Measurements from ENCODE around the gene ATP6V1B1.

ATP6V1B1 gene

DNA sequence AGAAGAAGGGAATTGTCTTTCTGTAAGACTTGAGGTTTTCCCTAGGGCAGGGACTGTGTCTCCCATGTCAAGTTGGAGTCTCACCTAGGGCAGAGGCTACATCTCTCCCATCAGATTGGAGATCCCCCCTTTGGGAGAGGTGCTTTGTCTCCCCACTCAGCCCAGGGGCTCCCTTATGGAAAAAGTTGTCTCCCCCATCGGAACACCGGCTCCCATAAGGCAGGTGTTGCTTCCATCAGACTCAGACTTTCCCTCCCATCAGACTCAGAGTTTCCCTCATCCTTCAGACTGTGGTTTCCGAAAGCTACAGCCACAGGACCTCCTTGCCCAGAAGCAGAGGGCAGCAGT, 48.5 kb downstream of the ATP6V1B1 start:
- no peak overlapping the region for H3K9ac ChIP-seq (ENCODE audit: low read length)
- H3K4me1 ChIP-seq (ENCODE audit: control insufficient read depth, low read depth, low read length), result no peaks in the 10 kb centered on the region
- peaks cover 11% of the 10 kb centered on the region for H3K36me3 ChIP-seq (ENCODE audit: control insufficient read depth, low read depth, low read length)
- no peaks in the 10 kb centered on the region for H3K9me3 ChIP-seq (ENCODE audit: control insufficient read depth, low read depth, low read length)
- no peak overlapping the region for H3K27ac ChIP-seq (ENCODE audit: low read length)
- H3K27me3 ChIP-seq (ENCODE audit: control insufficient read depth, insufficient read depth, low read length), result peaks cover 8% of the 10 kb centered on the region
- no peak overlapping the region for H3K4me3 ChIP-seq (ENCODE audit: low read length)

DNA sequence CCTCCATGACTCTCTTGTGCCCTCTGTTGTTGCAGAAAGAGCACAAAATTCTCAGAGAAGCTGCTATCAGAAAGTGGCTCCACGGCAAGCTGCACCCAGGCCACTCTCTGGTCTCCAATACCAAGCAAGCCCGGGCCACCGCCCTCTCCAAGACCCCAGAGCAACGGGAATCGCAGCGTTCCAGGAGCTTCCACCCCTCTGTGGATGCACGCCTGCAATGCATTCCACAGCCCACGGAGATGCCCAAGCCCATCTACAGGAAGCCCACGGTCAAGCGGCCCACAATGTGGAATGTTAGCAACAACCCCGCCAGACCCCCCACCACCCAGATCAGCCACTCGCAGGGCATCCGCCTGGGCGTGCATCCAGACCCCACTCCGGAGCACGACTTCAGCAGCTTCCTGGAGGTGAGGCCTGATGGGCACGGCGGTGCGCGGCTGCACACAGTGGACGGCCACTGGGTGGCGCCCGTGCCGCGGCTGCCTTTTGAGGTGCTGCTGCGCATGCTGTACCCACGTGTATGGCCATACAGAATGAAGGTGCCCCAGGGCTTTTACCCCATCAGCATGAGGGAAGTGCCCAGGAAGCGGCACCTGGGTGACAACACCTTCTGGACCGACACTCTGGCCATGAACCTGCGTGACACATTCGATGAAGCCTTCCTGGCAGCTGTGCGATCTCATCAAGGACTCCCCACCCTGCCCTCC, 49.0 kb downstream of the ATP6V1B1 start:
- H3K27ac ChIP-seq (ENCODE audit: low read length), result no peak overlapping the region
- no peak overlapping the region for H3K9ac ChIP-seq (ENCODE audit: low read length)
- H3K9me3 ChIP-seq (ENCODE audit: control insufficient read depth, low read depth, low read length), result no peaks in the 10 kb centered on the region
- no peak overlapping the region for H3K4me3 ChIP-seq (ENCODE audit: low read length)
- H3K36me3 ChIP-seq (ENCODE audit: control insufficient read depth, low read depth, low read length), result peaks cover 14% of the 10 kb centered on the region
- H3K27me3 ChIP-seq (ENCODE audit: control insufficient read depth, insufficient read depth, low read length), result peaks cover 2% of the 10 kb centered on the region
- no peaks in the 10 kb centered on the region for H3K4me1 ChIP-seq (ENCODE audit: control insufficient read depth, low read depth, low read length)

DNA sequence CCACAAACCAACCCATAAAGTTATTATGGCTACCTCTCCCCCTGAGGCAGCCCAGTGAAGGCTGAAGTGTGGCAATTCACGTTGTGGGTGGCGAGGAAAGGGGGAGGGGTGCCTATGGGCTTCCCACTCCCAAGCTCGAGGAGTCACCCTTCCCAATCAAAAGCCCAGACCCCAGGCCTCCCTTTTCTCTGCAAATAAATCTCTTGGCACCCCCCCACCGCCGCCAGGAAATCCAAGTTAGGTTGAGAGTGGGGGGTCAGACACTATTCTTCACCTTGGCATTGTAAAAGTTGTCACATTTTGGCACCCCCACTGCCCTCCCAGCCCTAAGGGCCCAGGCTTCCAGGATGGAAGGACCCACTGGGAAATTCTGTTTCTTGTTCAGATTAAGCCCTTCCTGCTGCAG, 49.6 kb downstream of the ATP6V1B1 start:
- Histone ChIP-seq H3K9me3 (ENCODE audit: control insufficient read depth, low read depth, low read length) (no peaks in the 10 kb centered on the region), H3K27me3 (ENCODE audit: control insufficient read depth, insufficient read depth, low read length) (no peaks in the 10 kb centered on the region), H3K36me3 (ENCODE audit: control insufficient read depth, low read depth, low read length) (peaks cover 17% of the 10 kb centered on the region), H3K4me1 (ENCODE audit: control insufficient read depth, low read depth, low read length) (no peaks in the 10 kb centered on the region), H3K4me3 (ENCODE audit: low read length) (no peak overlapping the region), H3K27ac (ENCODE audit: low read length) (no peak overlapping the region), H3K9ac (ENCODE audit: low read length) (no peak overlapping the region)

DNA sequence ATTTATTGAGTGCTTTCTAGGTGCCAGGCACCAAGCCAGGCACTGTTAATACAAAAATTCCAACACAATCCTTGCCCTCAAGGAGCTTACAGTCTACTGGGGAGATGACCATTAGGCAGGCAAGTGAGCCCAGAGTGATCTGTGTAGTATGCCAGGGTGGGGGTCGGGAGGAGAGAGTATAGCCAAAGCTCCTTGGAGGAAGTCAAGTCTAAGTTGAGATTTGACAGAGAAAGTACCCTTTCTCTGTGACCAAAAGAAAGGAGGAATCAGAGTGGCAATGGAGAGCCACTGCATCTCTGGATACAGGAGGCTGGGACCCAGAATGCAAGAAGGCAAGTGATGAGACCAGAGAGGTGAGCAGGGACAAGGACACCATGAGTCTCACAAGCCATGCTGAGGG, 50.3 kb downstream of the ATP6V1B1 start:
- H3K4me3 ChIP-seq (ENCODE audit: low read length), result no peak overlapping the region
- no peaks in the 10 kb centered on the region for H3K9me3 ChIP-seq (ENCODE audit: control insufficient read depth, low read depth, low read length)
- peaks cover 17% of the 10 kb centered on the region for H3K36me3 ChIP-seq (ENCODE audit: control insufficient read depth, low read depth, low read length)
- no peaks in the 10 kb centered on the region for H3K4me1 ChIP-seq (ENCODE audit: control insufficient read depth, low read depth, low read length)
- no peaks in the 10 kb centered on the region for H3K27me3 ChIP-seq (ENCODE audit: control insufficient read depth, insufficient read depth, low read length)
- H3K9ac ChIP-seq (ENCODE audit: low read length), result no peak overlapping the region
- no peak overlapping the region for H3K27ac ChIP-seq (ENCODE audit: low read length)

DNA sequence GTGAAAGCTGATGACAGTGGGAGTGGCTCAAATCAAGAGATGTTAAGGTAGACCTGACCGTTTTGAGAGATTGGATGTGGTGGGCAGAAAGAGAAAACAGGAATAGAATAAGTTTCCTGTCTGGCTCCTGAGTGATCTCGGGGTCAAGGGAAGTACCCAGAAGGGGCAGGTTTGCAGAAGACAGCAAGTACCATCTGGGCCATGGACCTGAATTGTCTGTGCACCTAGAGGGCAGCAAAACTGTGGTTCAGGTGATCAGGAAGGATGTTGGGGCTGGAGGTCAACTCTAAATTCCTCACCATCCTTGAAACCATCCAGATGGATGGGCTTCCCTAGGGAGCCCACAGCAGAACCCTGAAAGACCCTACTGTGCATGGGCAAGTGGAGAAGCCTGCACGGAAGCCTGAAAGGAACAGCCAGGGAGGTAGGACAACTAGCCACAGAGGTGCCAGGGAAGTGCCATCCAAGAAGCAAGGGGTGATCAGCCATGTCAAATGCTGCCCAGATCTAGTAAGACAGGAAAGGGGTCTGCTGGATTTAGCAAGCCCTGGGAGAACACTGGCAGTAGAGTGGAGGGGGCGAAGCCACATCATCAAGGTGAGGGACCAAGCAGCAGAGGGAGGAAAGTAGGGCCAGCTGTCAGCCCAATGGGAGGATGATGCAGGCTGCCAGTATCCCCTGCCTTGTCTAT, 50.9 kb downstream of the ATP6V1B1 start:
- Histone ChIP-seq H3K9ac (ENCODE audit: low read length) (no peak overlapping the region), H3K9me3 (ENCODE audit: control insufficient read depth, low read depth, low read length) (no peaks in the 10 kb centered on the region), H3K4me1 (ENCODE audit: control insufficient read depth, low read depth, low read length) (no peaks in the 10 kb centered on the region), H3K27ac (ENCODE audit: low read length) (no peak overlapping the region), H3K36me3 (ENCODE audit: control insufficient read depth, low read depth, low read length) (peaks cover 17% of the 10 kb centered on the region), H3K4me3 (ENCODE audit: low read length) (no peak overlapping the region), H3K27me3 (ENCODE audit: control insufficient read depth, insufficient read depth, low read length) (no peaks in the 10 kb centered on the region)

DNA sequence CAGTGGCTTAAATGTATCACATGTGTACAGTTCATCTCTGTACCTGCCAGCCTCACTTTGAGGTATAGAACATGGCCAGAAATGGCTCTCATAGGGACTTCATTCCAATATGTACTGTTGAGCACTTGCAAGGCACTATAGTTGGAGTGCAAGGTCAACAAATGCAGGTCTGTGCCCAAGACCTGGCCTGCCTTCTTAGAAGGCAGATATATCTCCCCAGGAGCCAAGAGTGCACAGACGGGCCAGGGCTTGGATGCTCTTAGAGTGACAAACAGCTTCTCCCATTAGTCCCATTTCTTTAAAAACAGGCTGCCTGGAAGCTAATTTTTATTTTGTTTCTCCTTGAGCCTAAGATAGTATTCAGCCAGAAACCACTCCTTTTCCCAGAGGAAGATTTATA, 51.7 kb downstream of the ATP6V1B1 start:
- Histone ChIP-seq H3K9me3 (ENCODE audit: control insufficient read depth, low read depth, low read length) (no peaks in the 10 kb centered on the region), H3K27me3 (ENCODE audit: control insufficient read depth, insufficient read depth, low read length) (no peaks in the 10 kb centered on the region), H3K9ac (ENCODE audit: low read length) (no peak overlapping the region), H3K27ac (ENCODE audit: low read length) (no peak overlapping the region), H3K4me1 (ENCODE audit: control insufficient read depth, low read depth, low read length) (no peaks in the 10 kb centered on the region), H3K36me3 (ENCODE audit: control insufficient read depth, low read depth, low read length) (peaks cover 17% of the 10 kb centered on the region), H3K4me3 (ENCODE audit: low read length) (no peak overlapping the region)

DNA sequence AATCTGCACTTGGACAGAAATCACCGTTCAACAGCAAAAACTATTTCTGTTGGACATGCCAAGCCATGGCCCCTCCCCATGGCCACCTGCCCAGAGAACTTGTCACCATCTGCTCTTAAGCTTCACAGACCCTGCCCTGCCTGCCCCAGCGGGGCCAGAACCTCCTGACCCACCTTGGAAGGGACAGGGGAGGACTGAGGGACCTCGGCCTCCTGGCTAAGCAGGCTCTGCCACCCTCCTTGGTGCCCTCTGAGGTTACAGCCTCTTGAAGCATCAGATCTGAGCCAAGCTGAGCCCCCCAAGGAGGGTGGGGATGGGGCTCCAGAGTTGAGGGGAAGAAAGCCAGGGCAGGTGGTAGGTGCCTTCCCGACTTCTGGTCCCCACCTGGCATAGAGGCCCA, 52.5 kb downstream of the ATP6V1B1 start:
- Histone ChIP-seq H3K27me3 (ENCODE audit: control insufficient read depth, insufficient read depth, low read length) (no peaks in the 10 kb centered on the region), H3K4me1 (ENCODE audit: control insufficient read depth, low read depth, low read length) (no peaks in the 10 kb centered on the region), H3K9ac (ENCODE audit: low read length) (no peak overlapping the region), H3K36me3 (ENCODE audit: control insufficient read depth, low read depth, low read length) (peaks cover 17% of the 10 kb centered on the region), H3K27ac (ENCODE audit: low read length) (no peak overlapping the region), H3K4me3 (ENCODE audit: low read length) (no peak overlapping the region), H3K9me3 (ENCODE audit: control insufficient read depth, low read depth, low read length) (no peaks in the 10 kb centered on the region)

DNA sequence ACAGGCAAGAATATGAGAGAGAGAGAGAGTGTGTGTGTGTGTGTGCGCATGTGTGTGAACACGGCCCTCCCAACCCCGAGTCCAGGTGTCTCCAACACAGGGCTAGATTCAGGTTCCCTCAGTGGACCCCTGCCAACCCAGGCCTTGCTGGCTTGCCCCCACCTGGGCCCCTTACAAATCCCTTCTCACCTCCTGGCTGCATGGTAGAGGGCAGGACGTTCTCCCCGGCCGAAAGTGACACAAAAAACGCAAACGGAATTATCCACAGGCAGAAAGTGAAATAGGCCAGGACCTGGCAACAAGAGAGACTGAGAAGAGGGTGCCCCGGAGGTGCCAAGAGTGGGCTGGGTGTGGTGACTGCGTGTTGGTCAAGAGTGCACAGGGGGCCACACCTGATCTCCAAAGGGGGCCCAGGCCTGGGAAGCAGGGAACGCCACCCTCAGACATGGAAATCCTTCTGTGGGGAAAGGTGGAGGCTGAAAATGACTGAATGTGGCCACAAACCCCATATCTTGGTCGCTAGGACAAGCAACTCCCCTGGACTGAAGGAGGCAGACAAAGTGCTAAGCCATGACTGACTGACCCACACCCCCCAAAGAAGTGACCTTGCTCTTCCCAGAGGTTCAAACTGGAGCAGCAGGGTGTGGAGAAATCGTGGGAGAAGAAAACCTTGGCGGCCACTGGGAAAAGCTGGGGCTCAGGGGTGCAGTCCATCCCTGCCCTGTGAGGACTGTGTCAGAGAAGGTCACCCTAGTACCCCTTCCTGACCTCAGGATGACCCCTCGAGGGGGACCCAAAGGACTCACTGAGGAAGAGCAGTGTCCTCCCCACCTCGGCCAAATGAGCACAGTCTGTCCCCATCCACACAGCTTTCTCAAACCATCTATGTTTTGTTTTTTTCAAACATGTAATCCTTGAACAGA, 53.3 kb downstream of the ATP6V1B1 start:
- H3K9ac ChIP-seq (ENCODE audit: low read length), result no peak overlapping the region
- H3K9me3 ChIP-seq (ENCODE audit: control insufficient read depth, low read depth, low read length), result no peaks in the 10 kb centered on the region
- no peak overlapping the region for H3K27ac ChIP-seq (ENCODE audit: low read length)
- no peak overlapping the region for H3K4me3 ChIP-seq (ENCODE audit: low read length)
- no peaks in the 10 kb centered on the region for H3K27me3 ChIP-seq (ENCODE audit: control insufficient read depth, insufficient read depth, low read length)
- H3K4me1 ChIP-seq (ENCODE audit: control insufficient read depth, low read depth, low read length), result no peaks in the 10 kb centered on the region
- peaks cover 17% of the 10 kb centered on the region for H3K36me3 ChIP-seq (ENCODE audit: control insufficient read depth, low read depth, low read length)

DNA sequence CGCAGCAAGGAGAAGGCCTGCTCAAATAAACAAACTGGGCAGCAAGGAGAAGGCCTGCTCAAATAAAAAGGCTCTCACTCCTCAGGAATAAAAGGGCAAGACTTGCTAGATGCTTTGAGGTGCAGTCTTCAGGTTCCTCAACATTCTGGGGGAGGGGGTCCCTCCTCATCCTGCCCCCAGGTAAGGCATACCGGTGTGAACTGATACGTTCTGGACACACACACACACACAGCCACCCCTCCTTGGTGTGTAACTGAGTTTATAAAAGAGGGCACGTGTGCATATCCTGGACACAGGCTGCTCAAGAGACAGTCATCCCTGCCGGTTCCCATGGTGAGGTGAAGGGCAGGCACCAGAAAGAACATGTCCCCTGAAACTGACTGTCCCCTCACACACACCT, 54.5 kb downstream of the ATP6V1B1 start:
- no peaks in the 10 kb centered on the region for H3K9me3 ChIP-seq (ENCODE audit: control insufficient read depth, low read depth, low read length)
- no peaks in the 10 kb centered on the region for H3K4me1 ChIP-seq (ENCODE audit: control insufficient read depth, low read depth, low read length)
- no peak overlapping the region for H3K4me3 ChIP-seq (ENCODE audit: low read length)
- no peaks in the 10 kb centered on the region for H3K27me3 ChIP-seq (ENCODE audit: control insufficient read depth, insufficient read depth, low read length)
- H3K36me3 ChIP-seq (ENCODE audit: control insufficient read depth, low read depth, low read length), result peaks cover 17% of the 10 kb centered on the region
- no peak overlapping the region for H3K9ac ChIP-seq (ENCODE audit: low read length)
- no peak overlapping the region for H3K27ac ChIP-seq (ENCODE audit: low read length)

DNA sequence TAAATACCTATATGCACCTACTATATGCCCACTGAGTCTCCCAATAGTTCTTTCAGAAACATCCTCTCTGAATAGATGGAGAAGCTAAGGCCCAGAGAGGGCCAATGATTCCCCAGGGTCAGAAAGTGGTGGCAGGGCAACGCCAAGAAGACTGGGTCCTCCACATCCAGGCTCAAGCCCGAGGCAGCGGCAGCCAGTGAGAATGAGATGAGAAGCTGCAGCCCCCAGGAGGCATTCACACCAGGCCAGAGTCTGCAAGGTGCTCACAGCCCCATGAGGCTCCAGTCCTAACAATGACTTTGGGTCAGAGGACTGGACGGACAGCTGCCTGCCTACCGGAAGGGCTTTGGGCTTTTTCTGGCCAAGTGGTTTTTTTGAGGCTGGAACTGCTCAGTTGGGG, 55.4 kb downstream of the ATP6V1B1 start:
- H3K27ac ChIP-seq (ENCODE audit: low read length), result no peak overlapping the region
- no peak overlapping the region for H3K9ac ChIP-seq (ENCODE audit: low read length)
- peaks cover 6% of the 10 kb centered on the region for H3K27me3 ChIP-seq (ENCODE audit: control insufficient read depth, insufficient read depth, low read length)
- peaks cover 5% of the 10 kb centered on the region for H3K4me1 ChIP-seq (ENCODE audit: control insufficient read depth, low read depth, low read length)
- H3K36me3 ChIP-seq (ENCODE audit: control insufficient read depth, low read depth, low read length), result peaks cover 17% of the 10 kb centered on the region
- H3K4me3 ChIP-seq (ENCODE audit: low read length), result no peak overlapping the region
- H3K9me3 ChIP-seq (ENCODE audit: control insufficient read depth, low read depth, low read length), result no peaks in the 10 kb centered on the region

DNA sequence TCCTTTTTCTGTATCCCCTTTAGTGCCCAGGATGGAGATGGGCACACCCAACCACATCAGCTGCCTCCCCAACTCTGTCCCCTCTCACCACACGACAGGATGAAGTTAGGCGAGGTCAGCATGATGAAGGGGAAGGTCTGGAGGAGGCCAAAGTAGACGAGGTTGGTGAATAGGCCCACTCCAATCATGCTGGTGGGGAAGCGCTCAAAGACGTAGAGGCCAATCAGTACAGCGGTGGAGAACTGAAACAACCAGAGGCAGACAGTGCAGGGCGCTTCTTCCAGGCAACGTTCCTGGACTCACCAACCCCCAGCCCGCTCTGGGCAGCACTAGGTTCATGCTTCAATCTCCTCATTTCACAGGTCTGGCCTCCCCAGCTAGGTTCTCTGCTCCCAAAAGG, 56.0 kb downstream of the ATP6V1B1 start:
- no peak overlapping the region for H3K9ac ChIP-seq (ENCODE audit: low read length)
- H3K27ac ChIP-seq (ENCODE audit: low read length), result no peak overlapping the region
- no peaks in the 10 kb centered on the region for H3K9me3 ChIP-seq (ENCODE audit: control insufficient read depth, low read depth, low read length)
- peaks cover 6% of the 10 kb centered on the region for H3K27me3 ChIP-seq (ENCODE audit: control insufficient read depth, insufficient read depth, low read length)
- no peak overlapping the region for H3K4me3 ChIP-seq (ENCODE audit: low read length)
- H3K36me3 ChIP-seq (ENCODE audit: control insufficient read depth, low read depth, low read length), result peaks cover 17% of the 10 kb centered on the region
- peaks cover 5% of the 10 kb centered on the region for H3K4me1 ChIP-seq (ENCODE audit: control insufficient read depth, low read depth, low read length)

Measured in iPS-18a (cell line).